Measurements from ENCODE around the gene ITPKC. TPM values are rescaled to one million over a fixed set of nuclear protein-coding genes. Genes with fewer than 3 reads are reported as not detected.
A peak's percentile ranks its signal among the peaks of the same experiment; 100 is the strongest.

ITPKC gene
- total and polyA plus RNA-seq, 10 of the 15 experiments (the other 5 are each of a cell fraction or from before 2014, with no cell fraction given): 0.03 to 6.4 (median 3.5) TPM

DNA sequence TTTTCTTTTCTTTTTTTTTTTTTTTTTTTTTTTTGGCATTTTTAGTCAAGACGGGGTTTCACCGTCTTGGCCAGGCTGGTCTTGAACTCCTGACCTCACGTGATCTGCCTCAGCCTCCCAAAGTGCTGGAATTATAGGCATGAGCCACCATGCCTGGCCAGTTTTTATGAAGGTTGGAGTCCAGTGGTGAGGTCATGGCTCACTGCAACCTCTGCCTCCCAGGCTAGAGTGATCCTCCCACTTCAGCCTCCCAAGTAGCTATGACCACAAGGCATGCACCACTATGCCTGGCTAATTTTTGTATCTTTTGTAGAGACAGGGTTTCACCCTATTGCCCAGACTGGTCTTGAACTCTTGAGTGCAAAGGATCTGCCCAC is 38.3 kb downstream of the ITPKC start (continued):
- TF ChIP-seq, protein P1, sequence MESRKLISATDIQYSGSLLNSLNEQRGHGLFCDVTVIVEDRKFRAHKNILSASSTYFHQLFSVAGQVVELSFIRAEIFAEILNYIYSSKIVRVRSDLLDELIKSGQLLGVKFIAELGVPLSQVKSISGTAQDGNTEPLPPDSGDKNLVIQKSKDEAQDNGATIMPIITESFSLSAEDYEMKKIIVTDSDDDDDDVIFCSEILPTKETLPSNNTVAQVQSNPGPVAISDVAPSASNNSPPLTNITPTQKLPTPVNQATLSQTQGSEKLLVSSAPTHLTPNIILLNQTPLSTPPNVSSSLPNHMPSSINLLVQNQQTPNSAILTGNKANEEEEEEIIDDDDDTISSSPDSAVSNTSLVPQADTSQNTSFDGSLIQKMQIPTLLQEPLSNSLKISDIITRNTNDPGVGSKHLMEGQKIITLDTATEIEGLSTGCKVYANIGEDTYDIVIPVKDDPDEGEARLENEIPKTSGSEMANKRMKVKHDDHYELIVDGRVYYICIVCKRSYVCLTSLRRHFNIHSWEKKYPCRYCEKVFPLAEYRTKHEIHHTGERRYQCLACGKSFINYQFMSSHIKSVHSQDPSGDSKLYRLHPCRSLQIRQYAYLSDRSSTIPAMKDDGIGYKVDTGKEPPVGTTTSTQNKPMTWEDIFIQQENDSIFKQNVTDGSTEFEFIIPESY (IDR thresholded peaks at IDR 0.05): no peak
- TF ChIP-seq WRNIP1 (IDR thresholded peaks at IDR 0.05; ENCODE audit: borderline replicate concordance, low read depth, low read length) (no peak), CHD2 (IDR thresholded peaks at IDR 0.05; ENCODE audit: borderline replicate concordance, low read depth, low read length) (no peak), NBN (IDR thresholded peaks at IDR 0.05) (no peak), BMI1 (IDR thresholded peaks at IDR 0.05; ENCODE audit: borderline replicate concordance) (no peak), TCF7 (IDR thresholded peaks at IDR 0.05; ENCODE audit: borderline replicate concordance) (no peak), SMARCA5 (IDR thresholded peaks at IDR 0.05) (no peak), ZNF384 (IDR thresholded peaks at IDR 0.05; ENCODE audit: borderline replicate concordance, low read depth, low read length) (peak; percentile 6)
- TF ChIP-seq, protein P2, sequence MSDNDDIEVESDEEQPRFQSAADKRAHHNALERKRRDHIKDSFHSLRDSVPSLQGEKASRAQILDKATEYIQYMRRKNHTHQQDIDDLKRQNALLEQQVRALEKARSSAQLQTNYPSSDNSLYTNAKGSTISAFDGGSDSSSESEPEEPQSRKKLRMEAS (IDR thresholded peaks at IDR 0.05; ENCODE audit: low read depth, low read length): no peak

DNA sequence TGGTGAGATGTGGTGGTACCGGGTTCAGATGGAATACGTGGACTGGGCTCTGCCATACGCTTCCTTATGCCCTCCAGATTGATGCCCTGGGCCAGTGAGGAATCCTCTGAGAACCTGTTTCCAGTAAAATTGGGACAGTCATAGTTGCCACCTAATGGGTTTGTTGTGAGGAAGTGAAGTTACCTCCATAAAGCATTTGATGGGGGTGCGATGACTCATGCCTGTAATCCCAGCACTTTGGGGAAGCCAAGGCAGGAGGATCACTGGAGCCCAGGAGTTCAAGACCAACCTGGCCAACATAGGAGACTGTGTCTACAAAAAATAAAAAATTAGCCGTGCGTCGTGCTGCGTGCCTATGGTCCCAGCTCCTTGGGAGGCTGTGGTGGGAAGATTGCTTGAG is 38.9 kb downstream of the ITPKC start:
- peaks cover 19% of the 10 kb centered on the region for H3K4me1 ChIP-seq (ENCODE audit: control insufficient read depth, insufficient read depth, low read length)
- RAD21 ChIA-PET (ENCODE audit: unreplicated experiment): interaction anchor here (2.0 to 16.3 kb wide), 4 partner anchors 20 to 93 kb away, joined by 6 to 291 read pairs (median 9); partner anchors contain the start of genes EGLN2, MIA and RAB4B
- intact Hi-C loops (cut with micrococcal nuclease; ENCODE audit: unreplicated experiment): loop anchor here (1.0 kb wide), 1 partner anchor 22 kb away; no protein-coding TSS in a partner anchor
- BruUV-seq (replicated peaks): no TSS peak
- peaks cover 71% of the 10 kb centered on the region for H3K79me2 ChIP-seq (ENCODE audit: control insufficient read depth, insufficient read depth, low read length)
- DNase-seq (ENCODE audit: low read depth, low spot score) (no peak), FAIRE-seq (no peak), ATAC-seq (no peak)
- H4K20me1 ChIP-seq (ENCODE audit: control insufficient read depth, insufficient read depth): peaks cover 14% of the 10 kb centered on the region
- no peaks in the 10 kb centered on the region for H3K27me3 ChIP-seq (replicated peaks in 1 of 2; ENCODE audit: control insufficient read depth in 2 of 2, insufficient read depth in 2 of 2, low read length in 1 of 2)
- peak overlapping the region; percentile 95 for H3K4me2 ChIP-seq (ENCODE audit: control insufficient read depth, insufficient read depth)
- 92% methylated on average over 8 of the region's 8 CpGs for WGBS (ENCODE audit: insufficient coverage, insufficient replicate concordance, low lambda C conversion rate, missing lambda C conversion rate)
- SMC1A ChIA-PET (ENCODE audit: uncharacterized antibody, unreplicated experiment): interaction anchor here (1.0 to 13.2 kb wide), 6 partner anchors 11 to 64 kb away, joined by 3 to 256 read pairs (median 3); partner anchors contain the start of genes COQ8B, ITPKC, MIA and RAB4B
- H3K36me3 ChIP-seq (ENCODE audit: control insufficient read depth in 2 of 2, insufficient read depth in 2 of 2, low read length in 1 of 2): peaks cover 18 to 38% of the 10 kb centered on the region in 2 experiments
- in situ Hi-C loops (cut with MboI): no loop called here
- POLR2A ChIA-PET: interaction anchor here (0.6 to 9.5 kb wide), 8 partner anchors 21 to 706 kb away, joined by 3 to 331 read pairs (median 4); partner anchors contain the start of genes COQ8B, EGLN2, ITPKC and MIA
- H3K4me3 ChIP-seq: peak overlapping the region; percentile 79
- peak overlapping the region; percentile 71 for H3K27ac ChIP-seq (ENCODE audit: control insufficient read depth, insufficient read depth)
- H3K9ac ChIP-seq (ENCODE audit: control insufficient read depth, insufficient read depth, low read length): 0 out of 2 replicates have a peak overlapping the region, but pooled peaks have one; percentile 35
- no peak overlapping the region for H2AFZ ChIP-seq (ENCODE audit: control insufficient read depth, low read depth, low read length)
- H3K9me3 ChIP-seq (replicated peaks; ENCODE audit: control insufficient read depth, insufficient read depth, low read length): no peaks in the 10 kb centered on the region
- CTCF ChIA-PET: interaction anchor here (1.0 to 9.0 kb wide), 7 partner anchors 17 to 94 kb away, joined by 3 to 72 read pairs (median 3); partner anchors contain the start of gene RAB4B
- TF ChIP-seq TCF12 (IDR thresholded peaks at IDR 0.05; ENCODE audit: low read depth, low read length): no peak
- TF ChIP-seq BCL11A (IDR thresholded peaks at IDR 0.05; ENCODE audit: low read depth, low read length): no peak
- no peak for TF ChIP-seq SUZ12 (IDR thresholded peaks at IDR 0.05; ENCODE audit: unreplicated experiment)
- TF ChIP-seq IRF4 (IDR thresholded peaks at IDR 0.05; ENCODE audit: low read depth, low read length): no peak
- TF ChIP-seq, protein P3, sequence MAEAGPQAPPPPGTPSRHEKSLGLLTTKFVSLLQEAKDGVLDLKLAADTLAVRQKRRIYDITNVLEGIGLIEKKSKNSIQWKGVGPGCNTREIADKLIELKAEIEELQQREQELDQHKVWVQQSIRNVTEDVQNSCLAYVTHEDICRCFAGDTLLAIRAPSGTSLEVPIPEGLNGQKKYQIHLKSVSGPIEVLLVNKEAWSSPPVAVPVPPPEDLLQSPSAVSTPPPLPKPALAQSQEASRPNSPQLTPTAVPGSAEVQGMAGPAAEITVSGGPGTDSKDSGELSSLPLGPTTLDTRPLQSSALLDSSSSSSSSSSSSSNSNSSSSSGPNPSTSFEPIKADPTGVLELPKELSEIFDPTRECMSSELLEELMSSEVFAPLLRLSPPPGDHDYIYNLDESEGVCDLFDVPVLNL (IDR thresholded peaks at IDR 0.05; ENCODE audit: low read depth, low read length): no peak
- TF ChIP-seq ASH2L (IDR thresholded peaks at IDR 0.05; ENCODE audit: borderline replicate concordance, low read depth): no peak
- no peak for TF ChIP-seq HDAC2 (IDR thresholded peaks at IDR 0.05)
- TF ChIP-seq, protein P4, sequence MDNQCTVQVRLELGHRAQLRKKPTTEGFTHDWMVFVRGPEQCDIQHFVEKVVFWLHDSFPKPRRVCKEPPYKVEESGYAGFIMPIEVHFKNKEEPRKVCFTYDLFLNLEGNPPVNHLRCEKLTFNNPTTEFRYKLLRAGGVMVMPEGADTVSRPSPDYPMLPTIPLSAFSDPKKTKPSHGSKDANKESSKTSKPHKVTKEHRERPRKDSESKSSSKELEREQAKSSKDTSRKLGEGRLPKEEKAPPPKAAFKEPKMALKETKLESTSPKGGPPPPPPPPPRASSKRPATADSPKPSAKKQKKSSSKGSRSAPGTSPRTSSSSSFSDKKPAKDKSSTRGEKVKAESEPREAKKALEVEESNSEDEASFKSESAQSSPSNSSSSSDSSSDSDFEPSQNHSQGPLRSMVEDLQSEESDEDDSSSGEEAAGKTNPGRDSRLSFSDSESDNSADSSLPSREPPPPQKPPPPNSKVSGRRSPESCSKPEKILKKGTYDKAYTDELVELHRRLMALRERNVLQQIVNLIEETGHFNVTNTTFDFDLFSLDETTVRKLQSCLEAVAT (IDR thresholded peaks at IDR 0.05): no peak
- TF ChIP-seq SPI1 (IDR thresholded peaks at IDR 0.05; ENCODE audit: borderline replicate concordance, insufficient read depth, low read depth, low read length): no peak
- TF ChIP-seq ZBED1 (IDR thresholded peaks at IDR 0.05; ENCODE audit: borderline replicate concordance): no peak
- no peak for TF ChIP-seq JUND (IDR thresholded peaks at IDR 0.05; ENCODE audit: low read depth, low read length)
- TF ChIP-seq FOS (IDR thresholded peaks at IDR 0.05; ENCODE audit: borderline replicate concordance, extremely low read depth, insufficient read length): no peak

Data from GM12878 (cell line).